Activated B cell treated with CpG ODN at 0.5 μM for 24 hours (primary cell): ENCODE data around the gene SERPINC1. TPM values are rescaled to one million over a fixed set of nuclear protein-coding genes. Genes with fewer than 3 reads are reported as not detected.
A peak's percentile ranks its signal among the peaks of the same experiment; 100 is the strongest.

Source experiments
- ATAC-seq: fragments of 200-7000 bp; cut with Tn5 transposase; one replicate; pipeline ENCODE4 v1.10.0; 2021; ENCODE audit warnings: low read depth, mild to moderate bottlenecking, moderate library complexity
- CTCF ChIA-PET: fragments of 350-600 bp; sonication (Branson Sonifier 250); formaldehyde crosslinking; loops from one replicate; lab custom pipeline; 2021; ENCODE audit warnings: antibody characterized with exemption; lab: Charles Lee
- POLR2A ChIA-PET: fragments of 350-600 bp; sonication (Branson Sonifier 250); formaldehyde crosslinking; loops from one replicate; lab custom pipeline; 2021; ENCODE audit warnings: antibody characterized with exemption; lab: Charles Lee
- DNase-seq: peaks from one replicate; pipeline ENCODE4 v3.0.0; 2022
- H3K27ac Mint-ChIP-seq: one replicate; pipeline ENCODE4 v1.8.0; 2020; ENCODE audit warnings: mixed read lengths
- H3K27me3 Mint-ChIP-seq: one replicate; pipeline ENCODE4 v1.8.0; 2021; ENCODE audit warnings: mixed read lengths
- H3K36me3 Mint-ChIP-seq: one replicate; pipeline ENCODE4 v1.8.0; 2021; ENCODE audit warnings: low read depth, mixed read lengths
- H3K4me1 Mint-ChIP-seq: one replicate; pipeline ENCODE4 v1.8.0; 2021; ENCODE audit warnings: mixed read lengths
- H3K4me3 Mint-ChIP-seq: one replicate; pipeline ENCODE4 v1.8.0; 2020; ENCODE audit warnings: mild to moderate bottlenecking, mixed read lengths
- H3K9me3 Mint-ChIP-seq: one replicate; pipeline ENCODE4 v1.8.0; 2020; ENCODE audit warnings: mixed read lengths
- CTCF ChIP-seq: fragments of 200-600 bp; IDR thresholded peaks from one replicate; pipeline ENCODE4 v1.8.0; 2022; ENCODE audit warnings: antibody characterized with exemption, mild to moderate bottlenecking
- intact Hi-C: fragments of 100-400 bp; cut with micrococcal nuclease; formaldehyde crosslinking; loops from one replicate; pipeline ENCODE4 v1.15.1; 2024
- total RNA-seq: library from RNA; stranded (reverse); gene quantifications from 2 replicates; pipeline ENCODE4 v1.2.3, GENCODE V29; 2022

SERPINC1 gene
- total RNA-seq, 1 donor from 2014 or later = 0.24 TPM

- Mint-ChIP-seq H3K27me3 (no peaks in the 10 kb centered on the region), H3K4me1 (peaks cover 81% of the 10 kb centered on the region), H3K36me3 (peaks cover 72% of the 10 kb centered on the region), H3K27ac (peak overlapping the region; percentile 97), H3K4me3 (peak overlapping the region; percentile 97), H3K9me3 (no peaks in the 10 kb centered on the region)
- ChIA-PET POLR2A (interaction anchor here (0.8 to 3.1 kb wide), 22 partner anchors 12 to 1335 kb away, joined by 3 to 49 read pairs (median 13); partner anchors contain the start of genes CACYBP, CENPL, DARS2 and KLHL20), CTCF (no interaction called here)
- ATAC-seq (no peak), DNase-seq (peak; percentile 21)
- no peak for TF ChIP-seq CTCF
- intact Hi-C loops = loop anchor here (10.0 kb wide), 1 partner anchor 878 kb away; no protein-coding TSS in a partner anchor
Measured at GRCh38 chr1:173867141-173867752, 49.9 kb downstream of the SERPINC1 start.

GRCh38 chr1:173866413-173867115 is 50.6 kb downstream of the SERPINC1 start:
- intact Hi-C loops = loop anchor here (10.0 kb wide), 1 partner anchor 878 kb away; no protein-coding TSS in a partner anchor
- peaks cover 75% of the 10 kb centered on the region for H3K36me3 Mint-ChIP-seq
- no peak for DNase-seq
- peak overlapping the region; percentile 97 for H3K4me3 Mint-ChIP-seq
- TF ChIP-seq CTCF = no peak
- no peaks in the 10 kb centered on the region for H3K9me3 Mint-ChIP-seq
- H3K27me3 Mint-ChIP-seq = no peaks in the 10 kb centered on the region
- POLR2A ChIA-PET = interaction anchor here (1.3 to 3.1 kb wide), 5 partner anchors 10 to 1048 kb away, joined by 4 to 22 read pairs (median 5); partner anchors contain the start of genes CENPL, DARS2 and RC3H1
- CTCF ChIA-PET = no interaction called here
- H3K4me1 Mint-ChIP-seq = peaks cover 82% of the 10 kb centered on the region
- H3K27ac Mint-ChIP-seq = peak overlapping the region; percentile 97
- ATAC-seq = no peak

GRCh38 chr1:173865468-173866164 is 51.5 kb downstream of the SERPINC1 start:
- POLR2A ChIA-PET = interaction anchor here (1.2 to 2.3 kb wide), 5 partner anchors 9 to 1047 kb away, joined by 4 to 10 read pairs (median 5); partner anchors contain the start of genes CENPL and DARS2
- no peak for TF ChIP-seq CTCF
- intact Hi-C loops = loop anchor here (10.0 kb wide), 1 partner anchor 879 kb away; no protein-coding TSS in a partner anchor

GRCh38 chr1:173864179-173864867 is 52.8 kb downstream of the SERPINC1 start:
- ChIA-PET CTCF (no interaction called here), POLR2A (interaction anchor here (0.6 to 0.7 kb wide), 4 partner anchors 11 to 1319 kb away, joined by 3 to 5 read pairs (median 4); no protein-coding TSS in a partner anchor)
- H3K36me3 Mint-ChIP-seq = peaks cover 74% of the 10 kb centered on the region
- H3K4me1 Mint-ChIP-seq = peaks cover 61% of the 10 kb centered on the region
- H3K9me3 Mint-ChIP-seq = no peaks in the 10 kb centered on the region
- H3K4me3 Mint-ChIP-seq = peak overlapping the region; percentile 97
- intact Hi-C loops = loop anchor here (10.0 kb wide), 1 partner anchor 880 kb away; no protein-coding TSS in a partner anchor
- H3K27me3 Mint-ChIP-seq = no peaks in the 10 kb centered on the region
- no peak for TF ChIP-seq CTCF
- peak overlapping the region; percentile 20 for H3K27ac Mint-ChIP-seq
- ATAC-seq = no peak
- DNase-seq = no peak

More at GRCh38 chr1:173865468-173866164, 51.5 kb downstream of the SERPINC1 start:
- Mint-ChIP-seq H3K27me3 (no peaks in the 10 kb centered on the region), H3K36me3 (peaks cover 71% of the 10 kb centered on the region), H3K27ac (peak overlapping the region; percentile 97), H3K9me3 (no peaks in the 10 kb centered on the region), H3K4me1 (peaks cover 73% of the 10 kb centered on the region), H3K4me3 (peak overlapping the region; percentile 97)
- CTCF ChIA-PET = no interaction called here
- ATAC-seq = no peak
- DNase-seq = no peak
